PC-3 (cell line): Measurements from ENCODE around the gene HECW1.

ENCODE experiments used
- CTCF ChIP-seq: fragments of 300-600 bp; sonication (generic); conservative IDR thresholded peaks from 2 replicates; pipeline ENCODE4 v1.5.1; 2017; ENCODE audit warnings: antibody characterized with exemption, low read depth, mild to moderate bottlenecking, low read length
- EZH2 ChIP-seq: fragments of 300-600 bp; sonication (generic); IDR thresholded peaks from one replicate; pipeline ENCODE4 v1.6.1; 2017; ENCODE audit warnings: antibody characterized with exemption, mild to moderate bottlenecking, low read length; ENCODE audit not compliant: unreplicated experiment

- no peak for TF ChIP-seq CTCF
- no peak for TF ChIP-seq EZH2
Measured at GRCh38 chr7:43441231-43442130, 329.0 kb downstream of the HECW1 start.
